HG03159 (cell line): ENCODE measurements around the gene MED10.

Source experiments
- ATAC-seq: cut with Tn5 transposase; IDR thresholded peaks from one replicate; pipeline ENCODE4 v1.9.1; 2021; ENCODE audit warnings: mild to moderate bottlenecking, moderate library complexity; ENCODE audit not compliant: unreplicated experiment

MED10 gene

DNA sequence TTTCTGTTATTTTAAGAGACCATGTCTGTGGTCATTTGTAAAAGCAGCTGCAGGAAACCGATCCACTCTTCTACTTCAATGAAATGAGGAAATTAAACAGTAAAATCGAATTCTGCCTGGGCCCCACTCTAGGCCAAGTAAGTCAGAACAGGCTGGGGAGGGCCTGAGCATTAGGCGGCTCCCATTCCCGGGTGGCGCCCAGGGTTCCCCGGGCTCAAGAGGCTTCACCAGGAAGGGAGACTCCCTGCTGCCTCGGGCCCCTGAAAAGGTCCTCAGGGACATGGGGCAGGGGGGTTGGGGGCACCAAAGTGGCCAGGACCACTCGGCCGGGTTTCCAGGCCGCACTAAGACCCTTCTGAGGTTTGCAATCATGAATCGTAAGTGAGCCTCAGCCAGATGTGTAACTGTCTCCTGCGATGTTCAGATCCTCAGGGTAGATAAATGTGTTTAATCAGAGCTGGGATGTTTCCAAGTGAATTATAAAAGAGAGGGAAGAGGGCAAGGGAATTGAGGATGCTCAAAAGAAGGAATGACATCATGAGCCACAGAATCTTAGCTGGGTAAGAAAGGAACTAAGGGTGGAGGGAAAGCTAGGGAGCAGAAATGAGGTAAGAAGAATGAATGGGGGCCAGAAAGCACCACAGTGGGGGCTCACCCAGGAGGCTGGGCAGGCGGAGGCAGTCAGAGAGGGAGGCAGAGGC lies 24.6 kb downstream of the MED10 start:
- no peak for ATAC-seq

DNA sequence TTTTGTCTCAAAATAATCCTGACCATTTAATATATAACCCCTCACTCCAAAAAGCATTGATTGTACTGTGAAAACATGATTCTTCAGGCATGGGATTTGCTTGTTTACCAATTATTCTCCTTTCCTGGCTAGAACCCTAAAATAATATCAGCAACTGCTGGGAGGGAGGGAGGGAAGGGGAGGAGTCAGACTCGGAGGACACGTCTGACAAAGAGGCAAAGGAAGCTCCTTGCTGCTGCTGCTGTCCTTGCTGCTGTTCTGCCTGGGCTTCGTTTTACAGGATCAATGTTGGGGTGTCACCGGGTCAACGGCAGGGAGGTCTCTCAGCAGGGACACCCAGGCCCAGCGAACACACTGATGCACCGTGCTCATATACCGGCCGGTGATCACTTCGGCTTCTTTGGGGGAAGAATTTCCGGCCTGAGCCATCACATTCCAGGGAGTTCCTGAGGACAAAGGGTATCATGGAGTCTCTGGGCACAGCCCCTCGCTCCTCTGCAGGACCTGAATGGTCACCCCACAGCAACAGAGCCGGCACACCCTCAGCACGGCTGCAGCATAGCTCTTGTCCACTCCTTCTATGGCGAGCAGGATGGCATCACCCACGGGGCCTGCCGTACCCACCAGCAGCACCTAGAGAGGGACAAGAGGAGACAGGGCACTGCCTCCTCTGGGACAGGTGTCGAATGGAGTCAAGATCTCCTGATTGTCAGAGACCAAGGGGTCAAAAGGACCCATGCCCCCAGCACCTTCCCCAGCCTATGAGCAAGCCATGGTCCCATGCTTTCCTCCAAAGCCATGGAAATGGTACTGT lies 27.9 kb downstream of the MED10 start:
- no peak for ATAC-seq

DNA sequence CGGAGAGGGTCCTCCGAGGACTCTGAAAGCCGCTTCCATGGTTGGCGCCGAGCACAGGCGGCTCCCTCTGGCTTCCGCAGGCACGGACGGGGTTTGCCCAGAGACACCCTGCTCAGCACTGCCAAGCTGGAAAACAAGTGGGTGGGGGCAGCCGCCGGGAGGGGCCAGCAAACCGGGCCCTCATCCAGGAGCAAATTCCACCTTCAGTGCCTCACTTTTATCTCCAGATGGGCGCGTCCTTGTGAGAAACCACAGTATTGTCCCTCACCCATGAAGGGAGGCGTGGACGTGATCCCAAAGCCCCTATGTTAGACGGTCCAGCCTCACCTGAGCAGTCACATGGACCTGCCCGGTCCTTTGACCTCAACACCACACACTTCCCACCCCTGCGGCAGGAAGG lies 29.0 kb downstream of the MED10 start:
- ATAC-seq, result no peak

DNA sequence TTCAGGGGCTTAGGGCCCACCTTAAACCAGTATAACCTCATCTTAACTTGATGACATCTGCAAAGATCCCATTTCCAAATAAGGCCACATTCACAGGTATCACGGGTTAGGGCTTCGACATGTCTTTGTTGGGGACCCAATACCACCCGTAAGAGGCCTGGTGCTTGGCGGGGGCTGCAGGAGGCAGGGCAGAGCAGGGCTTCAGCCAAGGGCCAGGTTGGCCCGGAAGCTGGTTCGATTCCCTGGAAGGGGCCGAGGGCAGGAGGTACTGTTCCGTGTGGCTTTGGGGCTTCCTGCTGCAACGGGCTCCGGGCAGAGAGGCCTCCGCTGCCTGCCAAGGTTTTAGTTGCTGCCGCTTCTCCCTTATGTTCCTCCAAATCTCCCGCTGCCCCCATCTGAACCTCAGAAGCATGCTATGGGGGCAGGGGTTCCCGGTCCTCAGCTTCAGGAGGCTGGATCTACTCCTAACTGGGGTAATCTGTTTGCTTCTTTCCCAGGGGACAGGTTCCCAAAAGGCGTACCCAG lies 29.8 kb downstream of the MED10 start:
- ATAC-seq, result no peak

DNA sequence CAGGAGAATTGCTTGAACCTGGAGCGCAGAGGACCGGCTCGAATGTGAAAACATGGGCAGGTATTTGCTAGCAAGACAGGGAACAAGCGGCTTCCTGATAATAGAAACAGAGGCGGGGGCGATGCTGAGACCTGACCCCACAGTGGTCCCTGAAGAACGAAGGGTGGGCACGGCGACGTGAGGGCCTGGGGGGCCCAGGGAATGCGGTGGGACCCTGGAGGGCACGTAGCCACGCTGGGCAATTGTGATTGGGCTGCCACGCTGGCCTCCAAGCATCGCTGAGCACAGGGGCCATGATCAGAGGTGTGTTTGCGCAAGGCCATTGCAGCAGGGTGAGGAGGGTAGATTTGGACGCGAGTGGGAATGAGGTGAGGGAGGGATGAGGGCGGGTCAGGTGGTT lies 30.7 kb downstream of the MED10 start:
- ATAC-seq, result no peak

DNA sequence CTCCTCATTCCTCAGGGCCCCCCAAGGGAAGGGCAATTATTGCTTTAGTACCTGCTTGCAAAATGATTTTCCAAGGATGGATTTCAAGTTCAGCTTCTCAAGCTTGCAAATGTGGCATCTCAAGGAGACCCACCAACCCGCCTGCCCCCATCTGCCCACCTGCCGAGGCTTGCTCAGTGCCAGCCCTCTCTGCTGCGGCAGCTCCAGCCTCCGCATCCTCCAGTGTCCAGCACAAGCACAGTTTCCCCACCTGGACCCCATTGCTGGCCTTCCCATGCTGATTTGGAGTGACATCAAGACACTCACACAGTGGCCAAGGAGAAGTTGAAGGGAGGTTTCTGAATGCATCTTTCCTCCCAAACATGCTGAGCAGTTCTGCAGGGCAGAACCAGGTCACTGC lies 31.2 kb downstream of the MED10 start:
- ATAC-seq, result no peak

DNA sequence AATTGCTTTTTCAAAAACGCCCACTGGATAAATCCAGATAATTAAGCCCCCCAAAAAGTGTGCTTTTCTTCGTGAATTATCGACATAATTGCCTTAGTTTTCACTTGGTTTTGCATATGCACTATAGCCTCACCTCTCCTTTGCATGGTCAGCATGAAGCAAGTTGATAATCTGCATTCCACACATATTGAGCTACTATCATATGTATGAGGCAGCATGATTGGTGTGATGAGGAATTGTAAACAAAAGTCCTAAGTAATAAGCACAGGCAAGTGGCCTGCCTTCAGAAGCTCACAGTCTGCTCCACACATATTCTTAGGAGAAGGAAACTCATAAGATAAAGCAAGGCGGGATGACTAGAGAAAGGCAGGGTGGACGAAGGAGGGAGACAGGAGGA lies 33.8 kb downstream of the MED10 start:
- ATAC-seq, result no peak

DNA sequence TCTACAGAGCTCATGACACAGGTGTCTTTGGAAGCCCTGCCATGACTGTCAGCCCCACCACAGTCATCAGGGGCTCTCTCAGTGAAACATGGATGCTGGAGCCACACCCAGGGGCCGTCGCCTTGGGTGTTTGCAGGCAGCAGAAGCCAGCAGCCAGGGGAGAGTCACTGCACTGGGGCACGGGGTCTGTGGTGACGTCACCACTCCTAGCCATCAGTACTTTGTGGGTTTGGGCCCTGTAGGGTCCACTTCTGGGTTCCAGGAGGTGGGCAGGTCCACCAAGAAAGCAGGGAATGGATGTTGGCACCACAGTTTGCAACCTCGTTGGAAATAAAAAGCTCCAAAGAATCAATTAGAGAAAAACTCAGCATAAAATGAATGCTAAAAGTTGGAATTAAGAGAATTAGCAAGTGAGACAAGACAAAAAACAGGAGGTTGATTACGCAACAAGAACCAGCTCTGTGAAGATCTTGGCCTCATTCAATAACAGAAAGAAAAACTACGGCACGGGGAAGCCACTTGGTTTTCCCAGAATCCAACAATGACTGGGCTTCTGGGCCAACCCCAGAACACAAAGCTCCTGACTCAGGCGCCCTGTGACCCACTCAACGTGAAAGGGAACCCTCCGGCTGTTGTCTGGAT lies 34.3 kb downstream of the MED10 start:
- no peak for ATAC-seq

DNA sequence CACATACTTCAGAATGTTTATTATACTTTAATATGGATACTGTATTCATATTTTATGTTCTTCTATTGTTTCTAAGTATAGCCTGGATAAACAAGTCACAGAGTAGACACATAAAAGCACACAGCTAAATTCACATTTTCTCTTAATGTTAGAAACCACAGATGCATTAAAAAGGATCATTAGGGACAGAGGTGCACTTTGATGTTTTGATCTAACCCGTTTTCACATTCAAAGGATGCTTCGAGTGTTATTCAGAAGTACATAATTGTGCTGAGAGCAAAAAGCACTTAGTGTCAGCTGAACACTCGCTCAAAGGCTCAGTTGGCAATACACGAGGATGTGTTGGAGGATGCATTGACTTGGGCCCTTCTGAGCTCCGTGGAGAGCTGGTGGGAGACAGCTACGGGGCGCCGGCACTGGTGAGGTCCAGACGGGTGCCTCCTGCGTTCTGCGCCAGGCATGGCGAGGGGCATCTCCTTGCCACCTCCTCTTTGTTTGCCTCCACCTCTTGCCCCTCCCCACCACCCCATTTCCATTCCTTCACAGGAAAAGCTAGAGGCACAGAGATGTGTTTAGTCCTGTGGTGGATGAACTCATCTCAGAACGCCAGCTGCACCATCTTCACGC lies 35.5 kb downstream of the MED10 start:
- no peak for ATAC-seq

DNA sequence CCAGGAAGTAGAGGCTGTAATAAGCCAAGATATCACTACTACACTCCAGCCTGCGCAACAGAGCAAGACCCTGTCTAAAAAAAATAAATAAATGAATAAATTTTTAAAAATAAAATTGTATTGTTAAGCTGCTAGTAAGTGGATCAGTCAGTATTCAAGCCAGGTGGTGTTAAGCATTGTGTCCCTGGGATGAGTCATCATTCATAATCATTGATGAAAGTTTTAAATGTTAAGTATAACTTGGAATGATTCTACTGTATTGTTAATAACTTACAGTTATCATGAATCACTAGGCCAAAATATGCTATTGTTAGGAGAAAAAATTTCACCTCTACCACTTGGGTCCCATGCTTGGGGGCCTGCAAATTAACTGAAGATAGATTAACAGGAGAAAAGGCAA lies 38.2 kb downstream of the MED10 start:
- ATAC-seq, result no peak

DNA sequence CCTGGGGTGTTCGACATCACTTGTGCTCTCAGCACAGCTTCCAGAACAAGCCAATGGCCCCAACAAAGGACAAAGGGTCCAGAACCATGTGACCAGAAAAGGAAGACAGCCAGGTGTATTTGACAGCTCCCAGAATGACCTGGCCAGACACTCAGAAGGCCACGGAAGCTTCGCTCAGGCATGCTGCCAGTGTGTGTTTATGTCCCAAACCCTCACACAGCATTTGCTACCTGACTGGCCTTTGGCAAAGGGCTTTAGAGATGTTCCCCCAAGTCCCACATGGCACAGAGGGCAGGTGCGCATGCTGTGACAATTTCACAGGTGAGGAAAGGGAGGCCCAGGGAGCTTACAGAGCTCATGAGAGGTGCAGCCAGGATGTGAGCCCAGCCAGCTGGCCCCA lies 39.5 kb downstream of the MED10 start:
- ATAC-seq, result no peak

DNA sequence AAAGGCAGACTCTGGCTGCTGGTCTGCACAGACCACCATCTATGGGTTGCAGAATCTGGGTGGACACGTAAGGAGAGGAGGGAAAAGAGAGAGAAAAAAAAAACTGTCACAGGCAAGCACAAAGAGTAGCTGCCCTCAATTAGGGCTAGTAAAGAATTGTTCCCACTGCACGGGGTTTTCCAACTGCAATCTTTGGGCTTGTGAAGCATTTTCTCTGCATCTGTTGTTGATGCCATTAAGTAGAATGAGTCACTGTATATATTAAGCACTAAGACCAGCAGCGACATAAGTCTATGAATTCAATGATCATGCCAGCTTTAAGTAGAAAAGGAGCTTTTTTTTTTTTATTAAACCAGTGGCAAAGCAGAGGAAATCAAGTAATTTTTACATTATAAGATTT lies 40.2 kb downstream of the MED10 start:
- ATAC-seq, result no peak

DNA sequence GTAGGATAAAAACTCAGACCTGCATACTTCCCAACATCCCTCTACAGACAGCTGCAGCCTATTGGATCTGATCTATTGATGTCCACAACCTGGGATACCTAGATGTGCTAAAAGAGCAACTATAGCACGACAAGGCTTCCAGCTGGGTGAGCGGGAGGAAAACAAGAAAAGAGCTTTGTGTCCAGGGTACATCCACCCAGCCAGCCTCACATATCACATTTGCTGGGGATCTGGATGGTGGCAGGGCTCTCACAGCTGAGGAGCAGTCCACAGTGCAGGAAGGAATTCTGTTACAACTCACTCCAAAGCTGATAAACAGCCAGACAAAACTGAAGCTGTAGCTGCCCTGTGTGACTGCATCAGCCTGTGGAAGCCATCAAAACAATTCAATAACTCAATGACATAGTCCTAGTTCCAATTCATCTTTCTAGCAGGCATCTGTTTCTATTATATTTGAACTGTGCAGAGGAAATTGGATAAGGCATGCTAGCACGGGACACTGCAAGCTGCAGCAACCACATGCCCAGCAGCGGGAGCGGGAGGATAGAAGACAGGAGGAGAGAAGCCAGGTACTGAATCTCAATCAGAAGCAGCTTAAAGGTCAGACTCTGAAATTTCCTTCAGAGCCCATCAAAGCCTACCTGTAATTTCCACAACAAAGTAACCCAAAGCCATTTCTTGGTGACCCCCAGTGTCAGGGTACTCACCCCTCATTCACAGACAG lies 45.0 kb downstream of the MED10 start:
- no peak for ATAC-seq

DNA sequence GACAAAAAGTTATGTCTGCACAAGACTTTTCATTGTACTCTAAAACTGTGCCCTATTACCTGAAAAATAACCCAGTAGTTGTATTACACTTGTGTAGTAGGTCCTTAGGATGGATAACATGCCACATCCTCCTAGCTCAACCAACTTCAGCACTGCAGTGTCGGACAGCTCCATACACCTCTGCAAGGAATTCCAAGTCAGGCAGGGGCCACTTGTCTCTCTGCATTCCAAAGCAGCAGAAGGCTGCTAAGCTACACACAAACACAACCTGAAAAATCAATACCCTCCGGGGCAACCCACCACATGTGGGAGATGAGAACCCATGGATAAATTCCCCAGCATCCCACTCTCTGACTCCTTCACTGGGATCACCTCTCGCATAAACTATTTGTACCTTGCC lies 50.2 kb downstream of the MED10 start:
- no peak for ATAC-seq

DNA sequence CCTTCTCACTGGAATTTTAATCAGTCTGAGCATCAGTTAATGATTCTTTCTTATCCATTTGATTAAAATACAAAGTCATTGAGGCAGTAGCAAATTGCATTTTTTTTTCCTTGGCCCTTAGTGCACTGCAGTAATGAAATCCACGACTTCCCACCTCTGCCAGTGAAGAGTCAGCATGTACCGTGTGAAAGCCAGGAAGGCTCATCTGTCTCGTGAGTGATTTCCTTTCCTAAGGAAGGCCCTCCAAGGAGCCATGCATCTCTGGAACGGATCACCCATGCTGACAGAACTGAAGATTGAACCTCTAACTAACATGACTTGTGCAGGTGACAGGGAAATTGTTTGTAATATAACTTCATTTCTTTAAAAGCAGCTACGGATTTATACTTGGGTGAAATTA lies 51.6 kb downstream of the MED10 start:
- no peak for ATAC-seq

DNA sequence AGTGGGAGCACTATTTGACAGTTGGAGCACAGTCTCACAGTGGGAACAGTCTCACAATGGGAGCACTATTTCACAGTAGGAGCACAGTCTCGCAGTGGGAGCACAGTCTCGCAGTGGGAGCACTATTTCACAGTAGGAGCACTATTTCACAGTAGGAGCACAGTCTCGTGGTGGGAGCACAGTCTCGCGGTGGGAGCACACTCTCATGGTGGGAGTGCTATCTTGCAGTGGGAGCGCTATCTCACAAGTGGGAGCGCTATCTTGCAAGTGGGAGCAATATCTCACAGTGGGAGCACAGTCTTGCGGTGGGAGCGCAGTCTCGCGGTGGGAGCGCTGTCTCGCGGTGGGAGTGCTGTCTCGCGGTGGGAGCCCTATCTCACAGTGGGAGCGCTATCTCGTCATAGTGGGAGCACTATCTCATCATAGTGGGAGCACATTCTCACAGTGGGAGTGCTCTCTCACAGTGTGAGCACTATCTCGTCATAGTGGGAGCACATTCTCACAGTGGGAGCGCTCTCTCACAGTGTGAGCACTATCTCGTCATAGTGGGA lies 56.1 kb downstream of the MED10 start:
- ATAC-seq, result no peak
